HepG2 (cell line): ENCODE results near the gene ASAP2. TPM values are rescaled to one million over a fixed set of nuclear protein-coding genes. Genes with fewer than 3 reads are reported as not detected.

Source experiments
- AHDC1 ChIP-seq: sonication (generic); formaldehyde crosslinking; IDR thresholded peaks from 2 replicates; pipeline ENCODE4 v1.5.1; 2020; ENCODE audit warnings: mild to moderate bottlenecking, missing genetic modification reagents, borderline replicate concordance
- ATRX ChIP-seq: sonication (generic); formaldehyde crosslinking; IDR thresholded peaks from 2 replicates; pipeline ENCODE4 v1.4.0; 2020; ENCODE audit warnings: missing genetic modification reagents, borderline replicate concordance
- CENPT ChIP-seq: sonication (generic); formaldehyde crosslinking; IDR thresholded peaks from 2 replicates; pipeline ENCODE4 v1.8.0; 2022; ENCODE audit warnings: low read depth, mild to moderate bottlenecking, moderate library complexity, missing genetic modification reagents
- CHD4 ChIP-seq: fragments of 200-600 bp; sonication (generic); IDR thresholded peaks from 2 replicates; pipeline ENCODE4 v1.7.0; 2017; ENCODE audit warnings: mild to moderate bottlenecking, low read length, borderline replicate concordance
- ERF ChIP-seq: IDR thresholded peaks from 2 replicates; pipeline ENCODE4 v1.6.1; 2018; ENCODE audit warnings: missing biosample characterization, missing genetic modification reagents
- HDAC6 ChIP-seq: fragments of 200-600 bp; sonication (generic); IDR thresholded peaks from 2 replicates; pipeline ENCODE4 v1.7.0; 2017; ENCODE audit warnings: mild to moderate bottlenecking, antibody characterized with exemption, low read length, low read depth
- IRF9 ChIP-seq: sonication (generic); formaldehyde crosslinking; IDR thresholded peaks from 2 replicates; pipeline ENCODE4 v1.8.0; 2022; ENCODE audit warnings: missing genetic modification reagents, mild to moderate bottlenecking, borderline replicate concordance
- MLLT10 ChIP-seq: sonication (generic); formaldehyde crosslinking; IDR thresholded peaks from 2 replicates; pipeline ENCODE4 v1.4.0; 2020; ENCODE audit warnings: missing genetic modification reagents
- PAX8 ChIP-seq: sonication (generic); formaldehyde crosslinking; IDR thresholded peaks from 2 replicates; pipeline ENCODE4 v1.8.0; 2022; ENCODE audit warnings: mild to moderate bottlenecking, missing genetic modification reagents, borderline replicate concordance
- RARA ChIP-seq: IDR thresholded peaks from 2 replicates; pipeline ENCODE4 v1.6.1; 2016; ENCODE audit warnings: missing genetic modification reagents, missing compliant biosample characterization
- SP2 ChIP-seq: sonication (generic); formaldehyde crosslinking; IDR thresholded peaks from 2 replicates; pipeline ENCODE4 v1.5.1; 2020; ENCODE audit warnings: mild to moderate bottlenecking, missing genetic modification reagents
- ZBED4 ChIP-seq: sonication (generic); formaldehyde crosslinking; IDR thresholded peaks from 2 replicates; pipeline ENCODE4 v1.4.0; 2020; ENCODE audit warnings: missing genetic modification reagents, borderline replicate concordance
- ZBTB21 ChIP-seq: sonication (generic); formaldehyde crosslinking; IDR thresholded peaks from 2 replicates; pipeline ENCODE4 v1.4.0; 2020; ENCODE audit warnings: missing genetic modification reagents
- ZBTB42 ChIP-seq: sonication (generic); formaldehyde crosslinking; IDR thresholded peaks from 2 replicates; pipeline ENCODE4 v1.5.0; 2020; ENCODE audit warnings: mild to moderate bottlenecking, missing genetic modification reagents
- ZNF33B ChIP-seq: sonication (generic); formaldehyde crosslinking; IDR thresholded peaks from 2 replicates; pipeline ENCODE4 v1.5.1; 2020; ENCODE audit warnings: mild to moderate bottlenecking, missing genetic modification reagents
- ZNF891 ChIP-seq: sonication (generic); formaldehyde crosslinking; IDR thresholded peaks from 2 replicates; pipeline ENCODE4 v1.5.0; 2020; ENCODE audit warnings: mild to moderate bottlenecking, missing genetic modification reagents
- ZSCAN21 ChIP-seq: sonication (generic); formaldehyde crosslinking; IDR thresholded peaks from 2 replicates; pipeline ENCODE4 v1.8.0; 2022; ENCODE audit warnings: mild to moderate bottlenecking, missing genetic modification reagents, moderate library complexity, borderline replicate concordance
- polyA plus RNA-seq, 8 experiments: library from polyadenylated mRNA; depleted of rRNA in 3 of 8; stranded (reverse) in 7 of 8; unstranded in 1 of 8; fragments of >200 nt; fragmentation: Illumina TruSeq in 4 of 8; extraction: Trizol in 4 of 8; gene quantifications; 2 replicates each; pipeline versions ENCODE4 v1.2.1 to v1.2.3, GENCODE V29; 2011 to 2016; ENCODE audit warnings: low read depth in 4 of 8, missing spikeins in 1 of 8, mixed read lengths in 1 of 8; ENCODE audit not compliant: insufficient read depth in 1 of 8
- total RNA-seq, 5 experiments: library from RNA; depleted of rRNA; stranded (reverse); fragments of >200 nt; fragmentation: Illumina TruSeq; extraction: Trizol; gene quantifications; 2 replicates each; pipeline ENCODE4 v1.2.3, GENCODE V29; 2016; ENCODE audit warnings: low read depth in 1 of 5

The ASAP2 gene
- total and polyA plus RNA-seq, 2 of the 13 experiments (the other 11 are each of a cell fraction or from before 2014, with no cell fraction given) = 7.3 to 22.3 TPM

GRCh38 chr2:9336576-9337314 is 130.1 kb downstream of the ASAP2 start (continued):
- TF ChIP-seq IRF9 (CRISPR knock-in tag) (peak; percentile 46; the same call in 1 of the 2 replicates), CHD4 (peak; percentile 27; the same call in 1 of the 2 replicates), CENPT (CRISPR knock-in tag) (no peak), ERF (CRISPR knock-in tag) (no peak; the same call in 1 of the 2 replicates), ATRX (CRISPR knock-in tag) (no peak), ZNF33B (CRISPR knock-in tag) (peak; percentile 72; the same call in 1 of the 2 replicates), ZBTB42 (0 out of 2 replicates have a peak, but pooled peaks have one; percentile 8), PAX8 (CRISPR knock-in tag) (no peak), ZBED4 (no peak; the same call in 1 of the 2 replicates), AHDC1 (CRISPR knock-in tag) (peak; percentile 93), RARA (CRISPR knock-in tag) (peak; percentile 48; the same call in 1 of the 2 replicates), ZSCAN21 (CRISPR knock-in tag) (0 out of 2 replicates have a peak, but pooled peaks have one; percentile 64), SP2 (peak; percentile 31; the same call in 1 of the 2 replicates), ZNF891 (CRISPR knock-in tag) (no peak), MLLT10 (CRISPR knock-in tag) (no peak), ZBTB21 (CRISPR knock-in tag) (0 out of 2 replicates have a peak, but pooled peaks have one; percentile 10), HDAC6 (no peak)
